HG03439 (cell line): ENCODE measurements around the gene PPP2R5A.

ENCODE experiments used
- ATAC-seq: cut with Tn5 transposase; IDR thresholded peaks from one replicate; pipeline ENCODE4 v1.9.1; 2021; ENCODE audit warnings: mild to moderate bottlenecking, moderate library complexity; ENCODE audit not compliant: unreplicated experiment

Gene PPP2R5A

DNA sequence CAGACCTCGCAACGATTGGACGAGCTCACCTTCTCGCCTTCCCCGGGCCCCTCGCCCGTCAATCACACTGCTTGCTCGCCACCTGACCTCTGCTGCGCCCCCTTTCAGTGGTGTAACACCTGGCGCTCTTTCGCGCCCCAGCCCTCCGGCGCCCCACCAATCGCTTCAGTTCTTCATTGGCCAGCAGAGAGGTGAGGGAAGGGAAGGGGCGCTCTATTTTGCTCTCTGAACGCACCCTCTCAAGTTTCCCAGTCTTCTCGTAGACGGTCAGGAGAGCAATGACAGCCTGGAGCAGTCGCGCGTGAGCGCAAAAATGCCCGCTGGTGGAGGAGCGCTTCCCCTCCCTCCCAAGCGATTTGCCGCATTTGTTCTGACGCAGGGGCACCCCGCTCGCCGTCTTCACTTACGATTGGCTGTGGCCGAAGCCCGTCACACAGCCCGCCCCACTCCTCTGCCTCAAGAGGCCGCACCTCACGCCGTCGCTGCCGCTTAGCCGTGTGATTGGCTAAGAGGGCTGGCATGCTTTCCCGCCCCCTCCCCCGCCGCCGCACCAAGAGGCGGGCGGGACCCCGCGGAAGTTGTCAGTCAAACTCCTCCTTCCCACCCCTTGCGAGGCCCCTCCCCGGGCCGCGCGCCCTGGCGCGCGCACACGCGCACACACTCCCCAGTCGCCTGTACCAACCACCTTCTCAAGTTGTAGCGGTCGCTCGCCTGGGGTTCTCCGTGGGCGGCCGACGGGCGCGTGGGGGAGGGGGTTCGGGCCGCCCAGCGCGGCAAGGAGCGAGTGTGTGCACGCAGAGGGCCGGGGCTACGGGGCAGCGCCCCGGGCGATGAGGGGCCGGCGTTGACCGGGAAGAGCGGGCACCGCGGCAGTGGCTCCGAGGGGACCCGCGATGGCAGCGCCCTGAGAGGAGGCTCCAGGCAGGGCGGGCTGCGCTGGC lies at the start of gene PPP2R5A:
Gene PPP2R5A (plus strand): TSS at position 667 of the 941 bp plus-strand sequence. CDS start 701 bp downstream, outside the sequence.
- ATAC-seq = peak; percentile 92

- ATAC-seq = no peak
These were observed 49.4 kb upstream of the PPP2R5A start for GRCh38 chr1:212235857-212236256.

GRCh38 chr1:212236664-212237220 lies 48.5 kb upstream of the PPP2R5A start:
- ATAC-seq = no peak

DNA sequence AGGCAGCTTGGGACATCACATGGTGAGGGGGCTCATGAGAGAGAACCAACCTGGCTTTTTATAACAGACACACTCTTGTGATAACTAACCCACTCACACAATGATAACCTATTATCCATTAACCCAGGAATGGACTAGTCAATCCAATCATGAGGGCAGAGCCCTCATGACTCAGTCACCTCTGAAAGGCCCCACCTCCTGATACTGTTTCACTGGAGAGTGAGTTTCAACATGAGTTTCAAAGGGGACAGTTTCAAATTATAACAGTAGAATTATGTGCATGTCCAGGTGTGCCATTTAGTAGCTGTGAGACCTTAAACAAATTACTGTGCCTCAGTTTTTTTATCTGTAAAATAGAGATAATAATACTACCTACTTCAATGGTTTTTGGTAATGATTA lies 47.6 kb upstream of the PPP2R5A start:
- ATAC-seq = peak; percentile 84

GRCh38 chr1:212238552-212238951 lies 46.7 kb upstream of the PPP2R5A start:
- ATAC-seq = no peak

GRCh38 chr1:212241501-212241900 lies 43.7 kb upstream of the PPP2R5A start:
- no peak for ATAC-seq

DNA sequence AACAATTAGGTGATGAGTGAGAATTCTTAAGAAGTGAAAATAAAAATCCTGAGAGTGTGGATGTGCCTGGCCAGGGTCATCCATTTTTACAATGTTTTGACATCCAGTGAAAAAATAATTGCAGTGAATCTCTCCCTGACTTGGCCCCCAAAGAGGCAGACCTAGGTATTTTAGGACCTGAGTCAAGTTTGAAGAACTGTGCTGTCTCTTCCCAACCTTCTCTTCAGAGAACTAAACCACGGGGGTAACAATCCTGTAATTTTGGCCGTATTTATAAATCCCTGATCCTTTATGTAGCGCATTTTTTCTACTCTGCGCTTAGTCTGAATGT lies 43.3 kb upstream of the PPP2R5A start:
- ATAC-seq = no peak

DNA sequence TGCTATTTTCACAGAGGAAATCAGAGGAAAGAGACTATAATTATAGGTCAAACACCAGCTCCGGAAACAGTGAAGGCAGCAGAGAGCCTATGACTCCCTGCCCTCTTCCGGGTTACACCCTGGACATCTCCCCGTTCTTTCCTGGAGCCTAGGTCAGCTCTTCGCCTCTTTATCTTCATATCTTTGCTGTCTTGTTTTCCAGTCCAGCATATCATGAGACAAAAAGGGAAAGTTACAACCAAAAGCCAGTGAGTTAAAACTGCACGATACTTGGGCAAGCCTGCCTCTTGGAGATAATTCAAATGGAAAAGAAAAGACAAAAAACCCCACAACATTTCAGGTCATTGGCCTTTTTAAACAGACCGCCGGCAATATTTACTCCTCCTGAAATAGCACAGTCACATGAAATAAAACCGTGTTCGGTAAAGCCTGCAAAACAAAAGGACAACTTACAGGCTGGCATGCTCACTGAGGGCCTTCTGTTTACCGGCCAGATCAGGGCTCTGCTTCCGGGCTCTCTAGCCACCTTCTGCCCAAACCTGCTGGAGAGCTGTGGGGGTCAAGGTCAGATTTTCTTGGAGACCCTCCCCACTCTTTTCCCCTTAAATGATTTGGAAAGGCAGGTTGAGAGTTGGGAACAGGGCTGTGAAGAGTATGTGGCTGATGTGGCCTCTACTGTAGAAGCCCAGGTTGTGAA lies 42.8 kb upstream of the PPP2R5A start:
- no peak for ATAC-seq

GRCh38 chr1:212242985-212243308 lies 42.3 kb upstream of the PPP2R5A start:
- no peak for ATAC-seq

- ATAC-seq = no peak
These were observed 40.8 kb upstream of the PPP2R5A start for GRCh38 chr1:212244441-212244840.

GRCh38 chr1:212247179-212247721 lies 38.0 kb upstream of the PPP2R5A start:
- ATAC-seq = no peak

DNA sequence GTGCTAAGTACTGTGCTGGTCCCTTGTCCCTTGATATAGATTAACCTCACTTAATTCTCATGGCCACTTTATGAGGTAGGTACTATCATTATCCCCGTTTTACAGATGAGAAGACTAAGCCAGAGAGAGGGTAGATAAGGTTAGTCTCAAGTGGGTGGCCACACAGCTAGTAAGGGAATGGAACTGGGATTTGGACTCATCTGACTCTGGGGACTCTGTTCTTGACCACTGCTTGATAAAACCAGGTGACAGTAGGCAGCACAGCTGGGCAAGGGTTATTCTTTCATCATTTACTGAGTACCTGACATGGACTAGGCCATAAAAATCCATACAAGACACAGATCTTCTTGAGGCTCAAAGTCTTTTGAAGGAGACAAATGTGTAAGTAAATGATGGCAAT lies 37.2 kb upstream of the PPP2R5A start:
- ATAC-seq = no peak

DNA sequence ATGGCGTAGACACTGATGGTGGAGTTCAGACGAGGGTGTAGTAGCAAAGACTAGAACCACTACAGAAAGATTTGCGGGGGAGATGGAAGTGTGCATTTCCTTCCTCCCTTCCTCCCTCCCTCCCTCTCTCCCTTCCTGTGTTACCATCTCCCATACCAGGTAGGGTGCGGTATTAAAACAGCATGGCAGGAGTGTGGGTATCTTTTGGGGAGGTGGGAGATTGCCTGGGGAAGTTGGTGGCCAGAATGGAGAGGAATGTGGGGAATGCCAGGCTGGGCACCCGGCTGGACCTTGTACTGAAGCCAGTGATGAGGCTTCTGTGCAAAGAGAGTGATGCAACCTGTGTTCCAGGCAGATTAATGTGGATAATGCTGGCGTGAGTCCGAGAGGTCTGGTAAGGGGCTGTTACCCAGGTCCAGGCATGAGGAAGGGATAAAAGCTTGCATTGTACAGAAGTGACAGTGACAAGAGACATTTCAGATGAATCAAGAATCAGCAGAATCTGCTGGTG lies 30.3 kb upstream of the PPP2R5A start:
- ATAC-seq = no peak

DNA sequence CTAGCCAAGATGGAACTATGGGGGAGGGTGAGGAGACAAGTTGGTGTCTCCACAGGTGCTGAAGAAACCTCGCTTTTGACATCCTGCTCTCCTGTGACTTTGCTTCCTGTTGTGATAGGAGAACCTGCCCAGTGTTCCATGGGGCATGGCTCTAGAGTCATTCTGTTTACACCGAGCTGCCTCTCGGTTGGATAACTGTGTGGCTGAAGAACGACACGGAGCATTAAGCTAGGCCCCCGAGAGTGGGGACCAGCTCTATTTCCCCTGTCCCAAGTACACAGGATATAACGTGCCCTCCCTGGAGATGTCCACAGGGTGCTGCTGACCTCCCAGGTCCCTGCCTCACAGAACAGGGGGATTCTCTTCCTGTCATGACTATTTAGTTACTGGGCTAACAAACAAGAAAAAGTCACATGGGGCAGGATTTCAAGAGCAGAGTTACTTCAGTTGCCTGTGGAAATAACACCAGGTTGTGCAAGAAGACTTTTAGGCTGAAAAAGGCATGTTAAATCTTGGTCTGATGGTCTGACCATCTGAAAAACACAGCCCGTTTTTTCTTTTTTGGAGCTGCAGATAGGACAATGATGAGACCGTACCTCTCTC lies 29.4 kb upstream of the PPP2R5A start:
- no peak for ATAC-seq

DNA sequence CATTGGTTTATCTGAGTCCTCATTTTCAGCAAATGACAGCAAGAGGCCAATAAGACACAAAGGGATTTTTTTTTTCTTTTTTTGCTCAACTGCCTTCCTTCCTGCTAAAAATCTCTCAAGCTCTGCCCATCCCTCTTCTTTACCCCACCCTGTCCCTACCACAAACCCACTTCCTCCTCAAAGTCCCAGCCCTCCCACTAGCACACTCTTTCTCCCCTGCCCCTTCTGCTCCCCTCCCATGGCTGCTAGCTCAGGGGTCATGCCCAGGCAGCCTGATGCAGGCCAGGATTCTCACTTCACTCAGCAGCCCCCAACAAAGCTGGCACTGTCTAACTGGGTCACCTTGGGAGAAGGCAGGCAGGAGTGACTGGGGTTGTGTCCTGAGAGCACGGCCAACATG lies 28.8 kb upstream of the PPP2R5A start:
- no peak for ATAC-seq

- no peak for ATAC-seq
These were observed 28.1 kb upstream of the PPP2R5A start for GRCh38 chr1:212257157-212257556.

DNA sequence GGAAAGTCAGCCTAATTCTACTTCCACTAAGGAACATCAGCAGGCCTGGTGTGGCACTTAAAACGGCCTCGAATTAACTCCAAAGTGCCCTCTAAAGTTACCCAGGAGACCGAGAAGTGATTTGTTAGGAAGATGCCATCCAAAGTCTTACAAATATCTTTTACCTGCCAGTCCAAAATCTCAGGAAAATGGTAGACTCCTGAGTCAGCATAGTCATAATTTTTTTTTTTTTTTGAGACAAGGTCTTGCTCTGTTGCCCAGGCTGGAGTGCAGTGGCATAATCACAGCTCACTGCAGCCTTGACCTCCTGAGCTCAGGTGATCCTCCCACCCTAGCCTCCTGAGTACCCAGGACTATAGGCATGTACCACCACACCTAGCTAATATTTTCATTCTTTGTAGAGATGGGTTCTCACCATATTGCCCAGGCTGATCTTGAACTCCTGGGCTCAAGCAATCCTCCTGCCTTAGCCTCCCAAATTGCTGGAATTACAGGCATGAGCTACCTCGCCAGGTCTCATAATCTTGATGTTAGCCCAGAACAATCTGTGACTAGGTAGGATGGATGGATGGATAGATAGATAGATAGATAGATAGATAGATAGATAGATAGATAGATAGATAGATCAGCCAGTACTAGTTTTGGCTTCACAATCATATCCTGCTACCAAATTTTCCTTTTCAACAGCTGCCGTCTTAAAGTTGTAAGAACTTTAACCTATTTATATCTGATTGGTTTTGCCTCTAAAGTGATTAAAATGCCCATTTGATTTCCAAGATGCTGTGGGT lies 25.3 kb upstream of the PPP2R5A start:
- no peak for ATAC-seq

DNA sequence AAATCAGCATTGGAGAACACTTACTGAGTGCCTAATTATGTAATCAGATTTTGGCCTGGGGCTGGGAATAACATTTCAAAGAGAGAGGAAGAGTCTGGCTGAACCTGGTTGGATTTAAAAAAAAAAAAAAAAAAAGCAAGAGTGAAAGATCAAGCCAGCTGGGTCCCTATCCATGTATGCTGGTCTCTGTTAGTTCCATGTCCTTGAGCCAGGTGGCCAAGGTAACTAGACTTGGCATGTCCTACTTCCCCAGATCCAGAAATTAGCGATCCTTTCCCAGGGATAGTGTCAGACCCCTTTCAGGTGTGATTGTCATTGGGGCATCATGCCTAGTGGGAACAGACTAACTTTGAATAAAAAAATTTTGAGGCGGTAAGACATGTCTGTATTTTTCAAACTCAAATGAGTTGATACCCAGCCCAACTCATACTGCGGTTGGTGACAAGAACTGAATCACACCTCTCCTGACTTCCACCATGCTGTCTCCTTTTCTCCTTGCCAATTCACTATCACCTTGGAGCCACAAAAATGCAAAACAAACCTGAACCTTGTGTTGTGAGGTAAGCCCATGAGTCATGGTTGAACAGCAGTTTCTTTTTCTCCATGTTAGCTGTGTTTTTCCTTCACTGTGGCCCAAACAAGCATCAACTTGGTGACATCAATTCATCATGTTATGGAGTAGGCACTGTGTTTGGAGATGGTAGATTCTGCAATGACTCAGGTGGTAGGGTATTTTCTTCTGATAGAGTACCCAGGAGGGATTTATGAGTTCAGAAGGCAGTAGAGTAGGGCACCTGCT lies 24.5 kb upstream of the PPP2R5A start:
- ATAC-seq = no peak

DNA sequence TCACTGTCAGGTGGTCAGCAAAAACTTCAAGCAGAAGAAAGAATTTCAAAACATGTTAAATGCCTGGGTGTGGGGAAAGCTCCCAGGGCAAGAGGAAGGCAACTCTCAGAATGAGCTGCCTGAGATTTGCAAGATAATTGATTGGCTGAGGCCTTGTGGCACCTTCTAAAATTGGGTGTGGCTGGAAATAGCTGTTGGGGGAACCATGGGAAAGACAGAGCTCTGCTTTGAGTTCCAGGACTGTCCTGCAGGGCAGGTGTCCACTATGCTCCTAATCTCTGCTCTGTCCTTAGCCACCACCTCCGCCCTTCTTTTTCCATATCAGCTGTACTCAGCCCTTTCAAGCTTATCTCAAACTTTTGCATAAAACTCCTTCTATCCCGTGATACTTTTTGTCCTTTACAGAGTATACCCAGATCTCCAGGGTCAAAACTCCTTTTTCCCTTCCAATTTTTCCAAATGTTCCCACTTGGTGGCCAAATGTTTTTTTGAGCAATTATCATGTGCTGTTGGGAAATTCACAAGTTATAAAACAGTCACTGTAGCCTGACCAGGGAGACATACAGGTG lies 23.8 kb upstream of the PPP2R5A start:
- no peak for ATAC-seq
